DMS 273 (cell line): ENCODE results near the gene FANCB.

Experiments used
- DNase-seq: peaks from one replicate; lab custom pipeline; 2025; ENCODE audit not compliant: unreplicated experiment; lab: John Stamatoyannopoulos, UW

FANCB gene

GRCh38 chrX:14837155-14837554, 35.7 kb downstream of the FANCB start:
- no peak for DNase-seq

- DNase-seq, result no peak
These were observed 40.3 kb downstream of the FANCB start for GRCh38 chrX:14832586-14832985.

GRCh38 chrX:14832151-14832550, 40.7 kb downstream of the FANCB start:
- no peak for DNase-seq

- DNase-seq, result no peak
These were observed 43.2 kb downstream of the FANCB start for GRCh38 chrX:14829643-14830042.

- DNase-seq, result no peak
These were observed 46.5 kb downstream of the FANCB start for GRCh38 chrX:14826319-14826718.

- DNase-seq, result no peak
These were observed 47.0 kb downstream of the FANCB start for GRCh38 chrX:14825851-14826250.

- no peak for DNase-seq
These were observed 53.1 kb downstream of the FANCB start for GRCh38 chrX:14819769-14820168.

- DNase-seq, result no peak
These were observed 55.3 kb downstream of the FANCB start for GRCh38 chrX:14817571-14817970.

- no peak for DNase-seq
These were observed 69.7 kb downstream of the FANCB start for GRCh38 chrX:14802943-14803710.

GRCh38 chrX:14801136-14801535, 71.7 kb downstream of the FANCB start:
- DNase-seq, result no peak

- no peak for DNase-seq
These were observed 74.0 kb downstream of the FANCB start for GRCh38 chrX:14798805-14799397.
